CD4-positive, alpha-beta T cell treated with Interleukin-12 subunit alpha and Interleukin-12 subunit beta, for 1 hour (primary cell): Measurements from ENCODE around the gene MMP24.
"Not testable (repeated sequence)": the region's sequence is repeated elsewhere in the genome, so short reads cannot be mapped to it uniquely, and the experiment has no call there.

ENCODE experiments used
- DNase-seq: peaks from one replicate; pipeline ENCODE4 v3.0.0-alpha.2; 2020

The MMP24 gene

DNA sequence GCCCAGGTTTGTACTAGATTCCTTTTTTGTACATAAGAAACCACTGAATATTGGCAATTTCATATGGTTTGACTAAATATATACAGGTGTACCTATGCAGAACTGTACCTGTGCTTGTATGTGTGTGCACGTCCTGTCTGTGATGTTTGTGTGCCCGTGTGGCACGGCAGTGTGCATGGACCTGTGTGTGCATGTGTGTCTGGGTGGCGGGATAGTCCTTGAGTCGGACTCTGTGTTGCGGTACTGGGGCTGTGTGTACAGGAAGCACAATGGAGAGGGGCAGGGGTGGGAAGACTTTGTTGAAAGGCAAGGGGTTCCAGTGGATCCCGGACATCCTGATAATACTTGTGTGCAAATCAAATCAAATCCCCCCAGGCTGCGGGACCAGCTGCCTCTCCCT is 69.2 kb downstream of the MMP24 start:
- DNase-seq, result no peak

DNA sequence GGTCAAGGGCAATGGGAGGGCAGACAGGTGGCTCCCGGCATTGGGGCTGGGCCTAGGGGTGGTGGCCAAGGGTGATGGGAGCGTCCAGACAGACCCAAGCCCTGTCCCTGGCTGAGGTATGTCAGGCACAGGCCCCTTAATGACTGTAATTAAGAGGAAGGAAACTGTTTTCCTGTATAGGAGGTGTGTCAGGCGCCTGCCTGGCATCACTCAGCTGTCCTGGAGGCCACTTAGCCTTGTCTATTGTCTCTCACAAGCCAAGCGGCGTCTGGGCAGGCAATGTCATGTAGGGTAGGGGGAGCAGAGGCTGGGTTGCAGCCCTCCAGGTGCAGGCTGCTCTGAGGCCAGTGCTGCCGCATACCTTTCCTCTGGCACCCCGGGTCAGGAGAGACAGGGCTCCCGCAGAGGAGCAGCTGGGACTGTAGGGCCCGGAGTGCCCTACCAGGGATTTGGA is 69.6 kb downstream of the MMP24 start:
- no peak for DNase-seq

DNA sequence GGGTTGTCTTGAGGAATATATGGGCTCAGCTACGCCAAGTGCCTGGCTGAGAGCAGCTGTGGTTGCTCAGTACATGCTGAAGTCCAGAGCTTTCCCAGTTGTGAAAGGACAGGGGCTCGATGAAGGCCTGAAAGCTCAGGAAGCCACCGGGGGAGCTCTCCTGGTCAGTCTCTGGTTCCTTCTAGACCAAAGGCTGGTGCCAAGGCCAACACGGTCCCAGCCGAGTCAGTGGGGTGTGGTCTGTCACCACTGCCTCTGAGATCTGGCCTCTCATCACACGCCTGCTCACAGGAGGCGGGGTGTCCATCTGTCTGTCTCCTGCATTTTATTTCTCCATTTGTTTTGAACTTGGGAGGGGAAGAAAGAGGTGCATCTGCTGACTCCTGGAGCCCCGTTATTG is 70.7 kb downstream of the MMP24 start:
- DNase-seq, result no peak

DNA sequence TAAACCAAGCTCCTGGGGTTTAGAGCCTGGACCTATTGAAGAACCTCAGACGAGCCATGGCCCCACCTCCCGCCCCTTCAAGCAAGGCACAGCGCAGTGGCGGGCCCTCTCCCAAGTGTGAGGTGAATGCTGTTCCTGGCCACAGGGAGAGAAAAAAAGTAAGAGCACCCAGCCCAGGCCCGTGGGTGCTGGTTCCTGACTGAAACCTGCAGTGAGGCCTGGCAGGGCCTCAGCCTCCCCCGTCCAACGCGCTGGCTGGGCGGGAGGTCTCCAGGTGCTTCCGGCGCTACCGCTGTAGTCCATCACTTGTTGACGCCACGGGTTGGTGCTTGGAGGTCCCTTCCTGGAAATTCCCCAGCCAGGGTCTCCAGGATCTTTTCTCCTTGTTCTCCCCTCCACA is 71.2 kb downstream of the MMP24 start:
- no peak for DNase-seq

GRCh38 chr20:35298264-35298663 is 71.8 kb downstream of the MMP24 start:
- DNase-seq, result no peak

GRCh38 chr20:35299780-35300179 is 73.3 kb downstream of the MMP24 start:
- no peak for DNase-seq

DNA sequence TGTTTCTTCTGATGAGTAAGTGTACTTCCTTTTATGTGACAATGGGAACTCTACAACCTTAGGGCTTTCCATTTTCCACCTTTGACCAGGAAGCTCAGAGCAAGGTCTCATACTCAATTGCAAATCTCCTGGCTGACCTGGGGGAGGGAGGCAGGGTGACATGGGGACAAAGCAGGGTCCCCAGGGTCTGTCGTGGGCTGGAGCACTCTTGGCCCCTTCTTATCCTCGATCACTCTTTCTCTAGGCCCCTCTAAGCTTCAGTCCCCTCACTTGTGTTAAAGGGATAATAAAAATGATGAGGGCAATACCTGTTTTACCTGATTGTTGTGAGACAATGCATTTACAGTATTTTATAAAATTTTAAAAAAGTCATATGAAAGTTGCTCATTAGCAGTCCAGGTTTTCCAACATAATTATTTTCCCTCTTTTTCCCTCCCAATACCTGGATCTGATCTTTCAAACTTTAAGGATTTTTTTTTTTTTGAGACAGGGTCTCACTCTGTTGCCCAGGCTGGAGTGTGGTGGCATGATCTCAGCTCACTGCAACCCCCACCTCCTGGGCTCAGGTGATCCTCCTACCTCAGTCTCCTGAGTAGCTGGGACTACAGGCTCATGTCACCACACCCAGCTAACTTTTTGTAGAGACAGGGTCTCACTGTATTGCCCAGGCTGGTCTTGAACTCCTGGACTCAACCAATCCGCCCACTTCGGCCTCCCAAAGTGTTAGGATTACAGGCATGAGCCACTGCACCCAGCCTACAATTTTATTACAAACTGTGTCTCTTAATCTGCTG is 74.2 kb downstream of the MMP24 start:
- DNase-seq, result no peak

DNA sequence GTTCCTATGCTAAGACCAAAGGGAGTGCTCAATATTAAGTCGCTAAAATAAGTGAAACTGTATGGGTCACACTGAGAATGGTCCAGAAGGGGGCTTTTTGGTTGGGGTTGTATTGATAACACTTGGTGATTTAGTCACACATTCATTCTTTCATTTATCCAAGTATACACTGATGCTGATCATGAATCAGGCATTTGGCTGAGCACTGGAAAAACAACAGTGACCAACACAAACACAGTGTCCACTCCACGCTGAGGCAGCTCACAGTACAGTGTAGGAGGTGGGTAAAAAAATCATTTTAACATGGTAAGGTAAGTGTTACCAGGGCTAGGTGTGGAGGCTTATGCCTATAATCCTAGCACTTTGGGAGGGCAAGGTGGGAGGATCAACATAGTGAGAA is 74.9 kb downstream of the MMP24 start:
- DNase-seq, result no peak

GRCh38 chr20:35302421-35303335 is 76.2 kb downstream of the MMP24 start:
- DNase-seq, result no peak

- DNase-seq, result no peak
These were observed 76.9 kb downstream of the MMP24 start for GRCh38 chr20:35303382-35303734.

GRCh38 chr20:35303735-35304491 is 77.4 kb downstream of the MMP24 start:
- DNase-seq, result peak; percentile 88

- DNase-seq, result no peak
These were observed 78.5 kb downstream of the MMP24 start for GRCh38 chr20:35304956-35305355.

DNA sequence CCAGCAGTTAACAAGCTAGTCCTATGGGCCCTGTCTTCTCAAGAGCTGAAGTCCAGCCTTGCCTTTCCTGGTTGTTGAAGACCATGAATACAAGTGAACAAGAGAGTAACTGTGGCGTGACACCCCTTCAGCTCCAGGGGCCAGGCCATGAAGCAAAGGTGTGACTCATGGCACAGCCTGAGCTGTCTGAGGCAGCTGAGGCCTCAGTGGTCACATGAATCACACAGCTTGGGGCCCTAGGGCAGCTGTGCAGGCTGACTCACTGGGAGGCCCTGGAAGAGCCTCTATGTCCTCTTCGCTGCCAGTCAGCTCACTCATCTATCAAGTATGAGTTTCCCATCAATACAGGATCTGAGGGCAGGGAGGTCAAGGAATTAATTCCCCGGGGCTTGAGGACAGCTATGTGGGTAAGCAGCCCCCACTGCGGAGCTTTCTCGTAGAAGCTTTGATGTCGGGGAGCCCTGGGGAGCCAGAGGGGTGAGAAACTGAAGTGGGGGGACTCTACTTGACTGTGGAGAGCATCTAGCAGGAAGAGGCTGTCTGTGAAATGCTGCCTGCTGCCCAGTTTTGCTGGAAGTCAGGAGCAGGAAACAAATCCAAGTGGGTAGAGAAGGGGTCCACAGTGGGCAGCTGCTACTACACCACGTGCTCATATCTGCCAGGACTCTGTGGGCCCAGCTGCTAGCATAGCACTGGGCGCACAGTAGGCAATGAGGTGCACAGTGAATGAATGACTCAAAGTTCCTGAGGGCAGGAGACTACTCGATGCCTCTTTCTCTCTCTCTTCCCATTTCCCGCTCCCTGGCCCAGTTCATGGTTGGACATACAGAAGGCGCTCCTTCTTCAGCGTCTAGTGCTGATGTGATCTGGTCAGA is 79.4 kb downstream of the MMP24 start:
- DNase-seq, result no peak

DNA sequence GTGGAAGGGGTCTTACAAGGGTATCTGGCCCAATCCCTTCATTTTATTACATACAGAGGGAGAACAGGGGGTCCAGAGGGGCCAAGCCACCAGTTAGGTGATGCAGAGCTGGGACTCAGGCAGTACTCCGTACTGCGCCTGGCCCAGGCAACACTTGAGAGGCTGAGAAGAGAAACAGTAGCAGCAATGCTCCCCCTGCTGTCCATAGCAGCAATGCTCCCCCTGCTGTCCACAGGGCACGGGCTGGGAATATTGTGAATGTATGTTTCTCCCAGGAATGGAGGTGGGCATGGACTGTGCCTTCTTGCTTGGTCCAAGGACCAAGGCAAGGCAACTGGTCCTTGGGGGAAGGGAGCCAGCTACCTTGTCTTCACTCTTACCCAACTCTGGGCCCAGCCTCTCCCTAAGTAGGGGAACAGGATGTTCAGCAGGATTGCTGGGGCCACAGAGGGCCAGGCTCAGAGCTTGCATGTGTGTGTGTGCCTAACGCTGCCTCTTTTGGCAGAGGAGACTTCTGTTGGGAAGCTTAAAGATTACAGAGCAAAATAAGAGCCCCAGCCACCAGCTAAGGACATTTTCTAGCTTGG is 80.5 kb downstream of the MMP24 start:
- DNase-seq, result no peak

DNA sequence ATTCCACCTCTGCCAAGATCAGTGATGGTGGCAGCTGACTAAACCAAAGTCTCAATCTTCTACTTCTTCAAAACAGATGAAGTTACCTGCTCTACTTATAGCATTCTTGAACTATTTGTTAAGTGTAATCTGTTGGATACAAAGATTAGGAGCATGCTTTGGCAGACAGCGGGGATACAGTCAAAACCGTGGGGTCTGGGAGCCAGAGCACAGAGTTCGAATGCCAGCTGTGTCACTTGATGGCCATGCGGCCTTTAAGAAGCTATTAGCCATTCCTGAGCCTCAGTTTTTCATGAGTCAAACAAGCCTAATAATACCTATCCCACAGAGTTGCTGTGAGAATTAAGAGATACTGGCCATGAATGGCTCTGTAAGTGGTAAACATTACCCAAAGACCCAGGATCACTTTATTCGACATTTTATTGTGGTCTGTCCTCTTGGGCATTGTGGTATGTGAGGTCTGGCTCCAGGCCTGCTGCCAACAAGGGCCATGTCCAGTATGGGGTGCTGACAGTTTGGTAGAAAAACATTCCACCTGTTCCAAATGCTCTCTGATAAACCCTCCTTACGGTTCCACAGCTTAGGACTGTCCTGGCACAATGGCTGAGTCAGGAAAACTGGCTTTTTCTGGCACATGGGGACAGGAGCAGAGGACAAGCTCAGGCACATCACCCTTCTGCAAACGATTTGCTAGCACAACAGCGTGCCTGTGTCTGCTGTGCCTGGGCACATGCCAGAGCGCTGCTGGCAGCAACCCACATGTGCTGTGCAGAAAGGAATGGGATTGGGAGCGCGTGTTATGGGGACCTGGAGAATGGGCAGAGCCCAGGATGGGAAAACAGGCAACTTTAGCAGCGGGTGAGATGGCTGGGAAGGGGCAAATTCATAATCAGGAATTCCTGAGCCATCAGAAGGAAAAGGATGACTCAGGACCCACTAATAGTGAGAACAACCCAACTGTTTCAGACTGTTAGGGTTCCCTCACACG is 81.5 kb downstream of the MMP24 start:
- no peak for DNase-seq

- no peak for DNase-seq
These were observed 84.9 kb downstream of the MMP24 start for GRCh38 chr20:35311409-35311808.

DNA sequence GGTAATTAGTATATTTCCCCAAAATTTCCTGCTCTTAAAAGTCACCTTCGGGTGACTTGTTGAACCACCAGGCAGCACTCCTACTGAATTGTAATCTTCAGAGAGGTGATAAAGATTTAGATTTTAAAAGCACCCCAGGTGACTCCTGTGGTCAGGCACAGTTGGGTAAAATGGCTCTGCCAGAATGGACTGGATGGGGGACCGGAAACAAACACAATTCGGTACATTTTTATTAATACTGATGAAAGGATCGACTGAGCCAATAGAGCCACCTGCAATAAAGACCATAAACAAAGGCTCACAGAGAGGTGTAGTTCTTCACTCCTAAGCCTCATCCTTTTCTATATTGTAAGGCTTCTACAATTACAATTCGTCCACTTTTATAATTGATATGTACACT is 85.3 kb downstream of the MMP24 start:
- no peak for DNase-seq

DNA sequence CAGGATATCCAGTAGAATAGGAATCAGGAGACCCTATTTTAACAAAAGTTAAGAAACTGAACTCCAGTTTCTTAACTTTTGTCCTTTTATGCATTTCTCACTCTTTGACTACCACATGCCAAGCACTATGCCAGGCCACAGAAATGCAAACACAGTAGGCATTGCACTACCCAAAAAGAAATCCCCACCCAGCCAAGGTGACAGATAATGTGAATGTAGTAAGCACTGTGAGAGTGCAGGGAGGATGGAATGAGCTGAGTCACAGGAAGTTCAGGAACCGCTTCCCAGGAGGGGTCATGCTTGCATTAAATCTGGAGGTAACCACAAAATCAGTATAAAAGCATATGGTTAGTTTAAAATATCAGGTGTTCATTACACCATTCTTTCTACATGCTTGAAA is 85.8 kb downstream of the MMP24 start:
- no peak for DNase-seq

DNA sequence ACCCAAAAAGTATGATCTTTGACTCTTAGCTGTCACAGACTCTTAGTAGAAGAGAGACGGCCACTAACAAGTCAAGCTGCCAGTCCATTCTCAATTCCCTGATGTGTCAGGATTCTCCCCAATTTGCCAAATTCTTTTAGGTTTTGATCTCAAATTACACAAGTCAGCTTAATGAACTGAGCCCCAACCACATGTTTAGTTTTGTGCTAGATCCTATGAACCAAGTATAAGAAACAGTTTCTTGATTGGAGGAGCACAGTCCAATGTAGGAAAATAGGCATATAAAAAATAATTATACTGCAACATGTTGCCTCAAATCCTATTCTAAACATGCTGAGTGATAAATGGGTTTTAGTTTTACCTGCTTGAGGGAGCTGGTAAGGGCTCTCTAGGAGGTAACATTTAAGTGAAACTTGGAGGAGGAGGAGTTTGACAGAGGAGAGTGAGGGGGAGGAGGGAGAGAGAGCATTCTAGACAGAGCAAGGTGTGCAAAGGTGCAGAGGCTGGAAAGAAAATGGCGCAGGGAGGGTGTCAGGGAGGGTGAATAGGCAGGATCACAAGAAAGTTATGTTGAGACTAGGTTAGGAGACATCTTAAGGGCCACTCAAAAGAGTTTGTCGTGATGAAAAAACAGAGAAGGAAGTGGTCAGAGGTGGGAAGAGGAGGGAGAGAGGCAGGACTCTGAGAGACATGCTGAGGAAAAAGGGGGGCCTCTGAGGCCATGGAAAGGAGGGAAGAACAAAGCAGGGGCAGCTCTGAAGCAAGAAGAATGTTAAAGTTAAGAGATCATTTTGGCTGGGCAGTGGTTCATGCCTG is 88.5 kb downstream of the MMP24 start:
- no peak for DNase-seq

GRCh38 chr20:35315632-35316020 is 89.1 kb downstream of the MMP24 start:
- not testable (repeated sequence) for DNase-seq
